Fibroblast of pulmonary artery (primary cell): ENCODE measurements around the gene PLAAT2.

Source experiments
- DNase-seq: peaks from one replicate; pipeline ENCODE4 v3.0.0-alpha.2; 2010; ENCODE audit warnings: low read depth
- H3K4me3 ChIP-seq: replicated peaks from 2 replicates; pipeline ENCODE4 v1.5.1; 2011; ENCODE audit warnings: low read depth, mild to moderate bottlenecking, control low read depth, low read length, moderate library complexity
- CTCF ChIP-seq: IDR thresholded peaks from 2 replicates; pipeline ENCODE4 v1.5.1; 2011; ENCODE audit warnings: mild to moderate bottlenecking, control low read depth, low read length, inconsistent platforms; ENCODE audit errors: missing control alignments

Gene PLAAT2

GRCh38 chr11:63574856-63575602 lies 11.8 kb upstream of the PLAAT2 start:
- TF ChIP-seq CTCF: no peak
- H3K4me3 ChIP-seq: peak overlapping the region; percentile 18

GRCh38 chr11:63573881-63574855 lies 11.0 kb upstream of the PLAAT2 start:
- no peak for TF ChIP-seq CTCF
- peak overlapping the region; percentile 18 for H3K4me3 ChIP-seq
- DNase-seq: peak; percentile 89

More at GRCh38 chr11:63574856-63575602, 11.8 kb upstream of the PLAAT2 start:
- DNase-seq: peak; percentile 24

- H3K4me3 ChIP-seq: no peak overlapping the region
- TF ChIP-seq CTCF: no peak
- no peak for DNase-seq
Observed at GRCh38 chr11:63572026-63572688, 9.0 kb upstream of the PLAAT2 start.

GRCh38 chr11:63569570-63569969 lies 6.4 kb upstream of the PLAAT2 start:
- H3K4me3 ChIP-seq: no peak overlapping the region
- DNase-seq: no peak
- no peak for TF ChIP-seq CTCF

GRCh38 chr11:63567044-63567840 lies 4.1 kb upstream of the PLAAT2 start:
- no peak overlapping the region for H3K4me3 ChIP-seq
- no peak for TF ChIP-seq CTCF
- peak; percentile 84 for DNase-seq

- no peak for TF ChIP-seq CTCF
- no peak overlapping the region for H3K4me3 ChIP-seq
- DNase-seq: no peak
Observed at GRCh38 chr11:63564784-63565350, 1.7 kb upstream of the PLAAT2 start.
